T-helper 2 cell treated with Interferon-gamma antibody and Interleukin-4, amounts not matched to agents 5 μg/mL and 100 μg/mL, for 36 hours (primary cell): ENCODE measurements around the gene DLGAP4.
"Not testable (repeated sequence)": the region's sequence is repeated elsewhere in the genome, so short reads cannot be mapped to it uniquely, and the experiment has no call there.

ENCODE experiments used
- DNase-seq: peaks from one replicate; pipeline ENCODE4 v3.0.0; 2021; ENCODE audit warnings: low spot score
- H3K27ac Mint-ChIP-seq: one replicate; pipeline ENCODE4 v1.8.0; 2021; ENCODE audit warnings: mild to moderate bottlenecking, mixed read lengths
- H3K27me3 Mint-ChIP-seq: one replicate; pipeline ENCODE4 v1.8.0; 2021; ENCODE audit warnings: low read depth, mixed read lengths
- H3K36me3 Mint-ChIP-seq: one replicate; pipeline ENCODE4 v1.8.0; 2021; ENCODE audit warnings: low read depth, mixed read lengths
- H3K4me1 Mint-ChIP-seq: one replicate; pipeline ENCODE4 v1.8.0; 2021; ENCODE audit warnings: low read depth, mixed read lengths
- H3K4me3 Mint-ChIP-seq: one replicate; pipeline ENCODE4 v1.8.0; 2022; ENCODE audit warnings: mild to moderate bottlenecking, moderate library complexity, mixed read lengths
- H3K9me3 Mint-ChIP-seq: one replicate; pipeline ENCODE4 v1.8.0; 2021; ENCODE audit warnings: mixed read lengths

The DLGAP4 gene

GRCh38 chr20:36475054-36475453 is 168.9 kb downstream of the DLGAP4 start:
- not testable (repeated sequence) for H3K27ac Mint-ChIP-seq
- H3K4me1 Mint-ChIP-seq = peaks cover 30% of the 10 kb centered on the region

GRCh38 chr20:36477475-36477874 is 171.3 kb downstream of the DLGAP4 start:
- no peak overlapping the region for H3K4me3 Mint-ChIP-seq
- H3K27ac Mint-ChIP-seq = no peak overlapping the region
- H3K27me3 Mint-ChIP-seq = no peaks in the 10 kb centered on the region
- no peaks in the 10 kb centered on the region for H3K9me3 Mint-ChIP-seq
- DNase-seq = no peak
- peaks cover 21% of the 10 kb centered on the region for H3K4me1 Mint-ChIP-seq
- no peaks in the 10 kb centered on the region for H3K36me3 Mint-ChIP-seq

More at GRCh38 chr20:36475054-36475453, 168.9 kb downstream of the DLGAP4 start:
- DNase-seq, H3K4me3 Mint-ChIP-seq, H3K27me3 Mint-ChIP-seq, H3K36me3 Mint-ChIP-seq, H3K9me3 Mint-ChIP-seq: not testable (repeated sequence)

- Mint-ChIP-seq H3K36me3 (no peaks in the 10 kb centered on the region), H3K27me3 (no peaks in the 10 kb centered on the region), H3K9me3 (no peaks in the 10 kb centered on the region), H3K4me3 (no peak overlapping the region), H3K4me1 (peaks cover 16% of the 10 kb centered on the region), H3K27ac (no peak overlapping the region)
- no peak for DNase-seq
Measured at GRCh38 chr20:36478137-36478905, 172.2 kb downstream of the DLGAP4 start.

DNA sequence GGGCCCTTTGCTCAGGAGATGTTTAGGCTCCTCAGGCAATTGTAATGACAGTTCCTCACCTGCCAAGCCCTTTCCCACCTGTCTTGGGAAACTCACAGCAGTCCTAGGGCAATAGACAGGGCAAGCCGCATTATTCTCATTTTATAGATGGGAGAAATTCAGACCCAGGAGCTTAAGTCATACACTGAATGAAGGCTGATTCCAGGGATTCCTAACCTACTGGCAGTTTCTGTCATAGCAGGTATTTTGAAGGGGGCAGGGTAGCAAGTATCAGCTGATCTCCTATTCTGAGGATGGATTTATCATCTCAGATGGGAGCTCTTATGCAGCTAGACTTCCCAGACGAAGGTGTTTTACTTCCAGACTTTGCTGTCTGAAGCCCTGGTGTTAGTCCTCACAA is 173.8 kb downstream of the DLGAP4 start:
- no peak overlapping the region for H3K4me3 Mint-ChIP-seq
- H3K36me3 Mint-ChIP-seq = no peaks in the 10 kb centered on the region
- no peaks in the 10 kb centered on the region for H3K9me3 Mint-ChIP-seq
- H3K27ac Mint-ChIP-seq = no peak overlapping the region
- H3K27me3 Mint-ChIP-seq = no peaks in the 10 kb centered on the region
- peaks cover 10% of the 10 kb centered on the region for H3K4me1 Mint-ChIP-seq
- no peak for DNase-seq

GRCh38 chr20:36480456-36481048 is 174.4 kb downstream of the DLGAP4 start:
- H3K4me1 Mint-ChIP-seq = peaks cover 9% of the 10 kb centered on the region
- H3K36me3 Mint-ChIP-seq = no peaks in the 10 kb centered on the region
- no peak for DNase-seq
- no peaks in the 10 kb centered on the region for H3K27me3 Mint-ChIP-seq
- H3K4me3 Mint-ChIP-seq = no peak overlapping the region
- H3K27ac Mint-ChIP-seq = no peak overlapping the region
- no peaks in the 10 kb centered on the region for H3K9me3 Mint-ChIP-seq

DNA sequence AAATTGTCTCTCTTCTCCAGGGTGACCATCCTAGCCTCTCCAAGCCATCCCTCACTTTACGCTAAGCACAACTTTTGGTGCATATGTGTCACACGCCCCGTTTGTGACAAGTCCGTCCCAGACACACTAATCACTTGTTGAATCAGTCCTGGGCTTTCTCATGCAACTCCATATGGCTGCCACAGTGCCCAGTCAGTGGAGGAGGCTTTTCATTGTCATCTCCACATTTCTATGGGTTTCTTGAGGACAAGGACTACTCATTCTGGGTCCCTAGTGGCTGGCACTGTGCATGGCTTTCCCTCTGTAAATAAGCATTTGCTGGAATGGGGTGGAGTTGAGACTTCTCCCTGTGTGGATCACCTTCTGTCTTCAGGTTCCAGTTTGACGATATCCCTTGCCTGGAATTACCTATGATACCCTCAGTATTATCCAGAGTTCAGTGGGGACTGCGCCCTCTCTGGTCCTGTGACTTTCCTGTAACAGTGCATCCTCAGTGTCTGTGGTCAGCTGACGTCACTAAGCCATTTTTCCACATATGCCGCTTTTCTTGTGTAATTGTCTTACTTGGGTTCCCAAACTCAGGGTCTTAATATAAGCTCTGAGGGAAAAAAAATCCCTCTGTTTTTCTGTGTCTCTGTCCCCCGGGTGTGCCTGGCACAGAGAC is 175.4 kb downstream of the DLGAP4 start:
- H3K36me3 Mint-ChIP-seq = no peaks in the 10 kb centered on the region
- no peak for DNase-seq
- no peaks in the 10 kb centered on the region for H3K9me3 Mint-ChIP-seq
- H3K4me1 Mint-ChIP-seq = peaks cover 9% of the 10 kb centered on the region
- no peak overlapping the region for H3K4me3 Mint-ChIP-seq
- no peak overlapping the region for H3K27ac Mint-ChIP-seq
- H3K27me3 Mint-ChIP-seq = no peaks in the 10 kb centered on the region

DNA sequence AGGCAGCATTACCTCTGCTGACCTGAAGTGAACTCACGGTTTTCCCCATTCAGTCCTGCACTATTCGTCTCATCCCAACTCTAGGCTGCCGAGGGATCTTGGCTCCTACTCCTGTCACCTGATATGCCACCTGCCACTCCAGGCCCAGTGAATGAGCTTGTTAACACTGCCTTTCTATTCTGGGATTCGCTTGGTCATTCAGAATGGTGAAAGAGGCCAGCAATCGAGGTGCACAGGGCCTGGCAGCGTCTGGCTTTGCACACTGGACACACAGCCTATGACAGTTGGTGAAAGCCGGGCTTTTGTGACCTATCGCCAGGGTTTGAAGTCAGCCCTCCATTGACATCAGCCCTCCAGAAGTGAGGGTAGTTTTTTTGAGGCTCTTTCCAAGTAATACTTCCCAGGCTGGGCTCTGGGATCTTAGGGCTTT is 175.9 kb downstream of the DLGAP4 start:
- DNase-seq = no peak
- H3K27me3 Mint-ChIP-seq = no peaks in the 10 kb centered on the region
- H3K4me1 Mint-ChIP-seq = peaks cover 9% of the 10 kb centered on the region
- no peak overlapping the region for H3K4me3 Mint-ChIP-seq
- no peaks in the 10 kb centered on the region for H3K9me3 Mint-ChIP-seq
- no peak overlapping the region for H3K27ac Mint-ChIP-seq
- no peaks in the 10 kb centered on the region for H3K36me3 Mint-ChIP-seq

DNA sequence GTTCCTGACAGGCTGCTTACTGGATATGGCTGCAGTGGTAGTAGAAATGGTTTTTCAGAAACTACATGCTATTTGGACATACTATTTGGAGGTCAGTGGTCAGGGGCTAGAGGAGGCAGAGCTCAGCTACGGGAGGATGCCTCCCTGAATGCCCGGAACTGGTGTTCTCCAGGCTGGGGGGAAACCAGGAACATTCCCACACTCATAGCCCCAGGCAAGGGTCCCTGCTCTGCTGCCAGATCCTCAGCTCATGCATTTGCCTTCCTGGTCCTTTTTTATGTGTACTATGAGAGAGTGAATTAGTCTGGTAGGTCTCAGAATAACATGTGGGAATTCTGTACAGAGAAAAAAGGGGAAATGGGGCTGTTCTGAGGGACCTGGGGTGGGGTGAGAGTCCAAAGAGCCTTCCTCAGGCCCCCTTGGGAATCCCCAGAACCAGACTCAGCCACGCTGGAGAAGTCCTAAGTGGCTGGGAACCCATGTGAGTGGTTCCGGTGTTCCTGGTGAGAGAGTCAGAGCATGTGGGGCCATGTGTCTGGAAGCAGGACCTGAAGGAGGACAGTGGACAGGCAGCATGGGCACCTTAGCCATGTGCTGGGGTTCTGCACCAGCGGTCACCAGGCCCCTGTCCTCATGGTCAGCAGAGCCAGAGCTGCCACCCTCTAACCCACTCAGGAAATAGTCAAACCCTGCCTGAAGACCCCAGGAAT is 177.2 kb downstream of the DLGAP4 start:
- Mint-ChIP-seq H3K27me3 (no peaks in the 10 kb centered on the region), H3K27ac (no peak overlapping the region), H3K4me1 (peaks cover 7% of the 10 kb centered on the region), H3K36me3 (no peaks in the 10 kb centered on the region), H3K9me3 (no peaks in the 10 kb centered on the region), H3K4me3 (no peak overlapping the region)
- no peak for DNase-seq

- Mint-ChIP-seq H3K27me3 (no peaks in the 10 kb centered on the region), H3K36me3 (no peaks in the 10 kb centered on the region), H3K27ac (no peak overlapping the region), H3K4me1 (peaks cover 7% of the 10 kb centered on the region), H3K4me3 (no peak overlapping the region), H3K9me3 (no peaks in the 10 kb centered on the region)
- no peak for DNase-seq
Measured at GRCh38 chr20:36483919-36484808, 178.0 kb downstream of the DLGAP4 start.

- peaks cover 9% of the 10 kb centered on the region for H3K4me1 Mint-ChIP-seq
- H3K9me3 Mint-ChIP-seq = no peaks in the 10 kb centered on the region
- H3K27ac Mint-ChIP-seq = no peak overlapping the region
- peaks cover 2% of the 10 kb centered on the region for H3K36me3 Mint-ChIP-seq
- H3K27me3 Mint-ChIP-seq = no peaks in the 10 kb centered on the region
- DNase-seq = no peak
- H3K4me3 Mint-ChIP-seq = no peak overlapping the region
Measured at GRCh38 chr20:36485286-36485685, 179.1 kb downstream of the DLGAP4 start.

DNA sequence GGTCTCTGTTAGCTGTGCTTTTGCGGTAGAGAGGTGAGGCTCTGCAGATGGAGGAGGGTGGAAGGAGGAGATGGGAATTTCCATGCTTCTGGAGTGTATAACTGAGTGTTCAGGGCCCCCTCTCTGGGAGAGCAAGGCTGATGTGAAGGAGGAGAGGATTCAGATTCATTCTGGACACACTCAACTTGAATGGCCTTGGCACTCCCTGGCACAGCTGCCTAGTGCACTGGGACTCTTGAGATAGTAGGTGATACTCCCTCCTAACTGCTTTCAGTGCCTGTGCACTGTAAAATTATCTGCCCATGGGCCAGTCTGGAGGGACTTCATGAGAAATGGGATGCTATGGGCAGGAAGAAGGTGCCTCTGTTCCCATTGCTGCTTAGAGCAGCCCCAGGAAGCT is 180.9 kb downstream of the DLGAP4 start:
- H3K9me3 Mint-ChIP-seq = no peaks in the 10 kb centered on the region
- H3K27ac Mint-ChIP-seq = no peak overlapping the region
- peaks cover 16% of the 10 kb centered on the region for H3K4me1 Mint-ChIP-seq

DNA sequence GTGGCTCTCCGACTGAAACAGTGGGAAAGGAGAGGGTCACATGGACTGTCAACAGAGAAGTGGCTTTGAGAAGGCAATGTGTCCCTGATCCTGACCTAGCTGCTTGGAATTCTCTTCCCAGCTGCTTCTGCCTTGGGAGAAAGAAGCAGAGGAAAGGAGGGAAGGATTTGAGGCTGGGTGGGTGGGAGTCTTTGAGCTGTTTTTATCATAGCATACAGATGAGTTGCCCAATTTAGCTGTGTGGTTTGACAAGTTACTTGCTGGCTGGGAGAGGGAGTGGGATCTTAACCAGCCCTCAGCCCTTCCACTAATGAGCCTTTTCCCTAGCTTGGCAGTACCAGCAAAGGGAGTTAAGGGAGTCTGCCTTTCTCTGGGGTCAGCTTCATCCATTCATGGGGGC is 184.1 kb downstream of the DLGAP4 start:
- Mint-ChIP-seq H3K27ac (no peak overlapping the region), H3K9me3 (no peaks in the 10 kb centered on the region), H3K36me3 (peaks cover 2% of the 10 kb centered on the region), H3K4me3 (no peak overlapping the region), H3K27me3 (no peaks in the 10 kb centered on the region), H3K4me1 (peaks cover 22% of the 10 kb centered on the region)
- DNase-seq = no peak

More for the DNA sequence above, 180.9 kb downstream of the DLGAP4 start:
- Mint-ChIP-seq H3K36me3 (peaks cover 2% of the 10 kb centered on the region), H3K27me3 (no peaks in the 10 kb centered on the region), H3K4me3 (no peak overlapping the region)
- no peak for DNase-seq

DNA sequence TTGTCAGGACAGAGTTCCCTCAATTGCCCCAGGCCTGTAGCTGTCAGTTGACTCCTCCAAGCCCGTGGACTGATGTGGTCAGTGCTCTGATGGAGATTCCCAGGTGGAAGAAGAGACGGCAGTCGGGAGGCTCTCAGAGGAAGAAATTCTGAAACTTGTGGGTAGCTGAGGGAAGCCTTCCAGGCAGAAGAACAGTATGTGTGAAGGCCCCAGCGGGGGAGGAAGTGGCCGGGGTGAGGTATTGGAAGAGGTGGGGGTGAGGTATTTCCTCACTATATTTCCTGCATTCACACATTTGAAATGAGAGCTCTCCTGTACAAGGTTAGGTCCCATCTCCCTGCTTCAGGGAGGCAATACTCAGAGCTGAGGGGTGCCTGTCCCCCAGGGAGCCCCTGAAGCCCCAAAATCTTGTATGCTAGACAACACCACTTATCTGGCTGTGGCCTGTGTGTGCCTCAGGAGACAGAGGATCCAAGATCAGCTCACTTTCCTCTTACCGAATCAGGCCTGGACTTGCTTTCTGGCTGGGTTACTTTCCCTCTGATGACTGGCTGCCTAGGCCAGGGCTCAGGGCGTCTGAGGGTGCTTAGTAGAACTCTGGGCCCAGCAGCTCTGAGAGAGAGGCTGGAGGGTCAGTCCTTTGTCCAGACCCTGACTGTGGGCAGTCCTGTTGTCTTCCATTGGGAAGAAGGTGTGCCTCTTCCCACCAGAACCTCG is 185.9 kb downstream of the DLGAP4 start:
- H3K9me3 Mint-ChIP-seq = no peaks in the 10 kb centered on the region
- peaks cover 2% of the 10 kb centered on the region for H3K36me3 Mint-ChIP-seq
- peaks cover 22% of the 10 kb centered on the region for H3K4me1 Mint-ChIP-seq
- peak overlapping the region; percentile 90 for H3K27ac Mint-ChIP-seq
- H3K4me3 Mint-ChIP-seq = peak overlapping the region; percentile 66
- no peaks in the 10 kb centered on the region for H3K27me3 Mint-ChIP-seq
- DNase-seq = peak; percentile 63
